ENCODE results near the gene CD79A.

The CD79A gene

GRCh38 chr19:41859213-41859617 is 17.9 kb upstream of the CD79A start:
- no peak for TF ChIP-seq CTCF (IDR thresholded peaks at IDR 0.05; ENCODE audit: extremely low read depth, missing control alignments)
- no peak for DNase-seq (ENCODE audit: low spot score)

DNA sequence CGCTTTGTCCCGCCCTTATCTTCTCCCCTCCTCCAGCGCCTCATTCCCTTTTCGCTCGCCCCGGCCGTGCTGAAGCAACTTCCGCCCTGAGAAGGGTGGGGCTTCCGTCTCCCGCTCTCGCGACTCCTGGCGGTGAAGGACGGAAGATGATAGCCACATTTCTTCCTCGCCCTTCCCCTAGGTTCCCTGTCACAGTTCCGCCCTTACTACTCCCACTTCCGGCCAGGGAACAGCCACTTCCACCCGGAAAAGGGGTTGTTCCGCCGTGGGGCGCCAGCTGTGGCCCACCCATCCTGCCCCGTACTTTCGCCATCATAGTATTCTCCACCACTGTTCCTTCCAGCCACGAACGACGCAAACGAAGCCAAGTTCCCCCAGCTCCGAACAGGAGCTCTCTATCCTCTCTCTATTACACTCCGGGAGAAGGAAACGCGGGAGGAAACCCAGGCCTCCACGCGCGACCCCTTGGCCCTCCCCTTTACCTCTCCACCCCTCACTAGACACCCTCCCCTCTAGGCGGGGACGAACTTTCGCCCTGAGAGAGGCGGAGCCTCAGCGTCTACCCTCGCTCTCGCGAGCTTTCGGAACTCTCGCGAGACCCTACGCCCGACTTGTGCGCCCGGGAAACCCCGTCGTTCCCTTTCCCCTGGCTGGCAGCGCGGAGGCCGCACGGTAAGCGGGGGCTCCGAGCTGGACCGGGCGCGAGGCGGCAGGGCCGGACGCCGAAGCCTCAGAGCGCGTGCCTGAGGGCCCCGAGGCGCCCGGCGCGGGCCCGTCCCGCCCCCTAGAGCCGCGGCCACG is 17.3 kb upstream of the CD79A start, which contains the start of gene RPS19:
Gene RPS19 (plus strand): TSS at position 638 of the 801 bp plus-strand sequence. CDS start 520 bp downstream, outside the sequence.
- TF ChIP-seq CTCF (IDR thresholded peaks at IDR 0.05; ENCODE audit: extremely low read depth, missing control alignments): no peak
- DNase-seq (ENCODE audit: low spot score): peak; percentile 97

DNA sequence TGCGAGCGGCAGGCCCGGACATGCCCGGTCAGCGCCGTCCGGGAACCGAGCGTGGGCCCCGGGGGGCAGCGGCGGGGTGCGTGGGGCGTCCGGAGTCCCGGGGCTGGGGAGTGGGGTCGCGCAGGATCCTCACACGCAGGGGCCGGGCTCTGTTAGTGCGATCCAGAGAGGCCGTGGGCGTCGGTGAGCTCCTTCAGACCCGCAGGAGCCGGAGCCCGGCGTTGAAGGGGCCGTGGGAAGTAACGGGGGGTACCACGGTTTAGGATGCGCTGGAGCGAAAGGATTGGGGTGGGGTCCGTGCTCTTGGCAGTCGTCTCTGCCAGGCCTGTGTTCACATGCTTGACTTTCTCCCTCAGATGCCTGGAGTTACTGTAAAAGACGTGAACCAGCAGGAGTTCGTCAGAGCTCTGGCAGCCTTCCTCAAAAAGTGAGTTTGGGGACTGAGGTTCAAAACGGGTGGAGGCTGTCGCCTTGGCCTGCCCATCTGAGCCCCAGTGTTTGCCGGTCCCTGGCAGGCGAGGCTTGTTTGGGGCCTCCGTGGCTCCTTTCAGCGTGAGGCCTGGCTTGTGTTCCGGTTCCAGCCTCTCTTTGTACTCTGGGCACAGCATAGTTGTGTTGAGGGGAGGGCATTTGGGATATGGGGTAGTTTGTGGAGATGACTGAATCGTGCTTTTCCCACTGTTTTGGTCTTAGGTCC is 16.5 kb upstream of the CD79A start:
- TF ChIP-seq CTCF (IDR thresholded peaks at IDR 0.05; ENCODE audit: extremely low read depth, missing control alignments): no peak
- DNase-seq (ENCODE audit: low spot score): no peak

DNA sequence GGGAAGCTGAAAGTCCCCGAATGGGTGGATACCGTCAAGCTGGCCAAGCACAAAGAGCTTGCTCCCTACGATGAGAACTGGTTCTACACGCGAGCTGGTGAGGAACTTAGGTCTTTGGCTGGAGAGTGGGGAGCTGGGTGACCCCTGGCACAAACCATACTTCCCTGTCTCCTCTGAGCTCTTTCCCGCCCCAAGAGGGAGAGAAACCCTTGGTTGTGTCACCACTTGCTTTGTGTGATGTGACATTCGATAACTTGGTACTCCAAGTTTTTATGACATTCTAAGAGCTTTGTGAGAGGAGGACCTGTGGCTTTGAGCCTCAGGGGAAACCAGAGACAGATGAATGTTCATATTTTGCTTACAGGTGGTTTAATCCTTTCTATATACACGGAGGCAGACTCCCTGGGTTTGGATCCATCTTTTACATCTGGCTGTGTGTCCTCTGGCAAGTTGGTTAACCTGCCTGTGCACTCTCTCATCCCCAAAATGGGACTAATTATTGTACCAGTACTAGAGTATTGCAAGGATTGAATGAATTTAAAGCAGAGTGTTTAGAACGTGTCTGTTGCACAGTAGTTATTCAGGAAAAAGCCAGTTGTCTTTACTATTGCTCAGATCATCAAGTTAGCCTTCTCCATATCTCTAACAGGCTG is 15.8 kb upstream of the CD79A start:
- TF ChIP-seq CTCF (IDR thresholded peaks at IDR 0.05; ENCODE audit: extremely low read depth, missing control alignments): no peak
- DNase-seq (ENCODE audit: low spot score): no peak

DNA sequence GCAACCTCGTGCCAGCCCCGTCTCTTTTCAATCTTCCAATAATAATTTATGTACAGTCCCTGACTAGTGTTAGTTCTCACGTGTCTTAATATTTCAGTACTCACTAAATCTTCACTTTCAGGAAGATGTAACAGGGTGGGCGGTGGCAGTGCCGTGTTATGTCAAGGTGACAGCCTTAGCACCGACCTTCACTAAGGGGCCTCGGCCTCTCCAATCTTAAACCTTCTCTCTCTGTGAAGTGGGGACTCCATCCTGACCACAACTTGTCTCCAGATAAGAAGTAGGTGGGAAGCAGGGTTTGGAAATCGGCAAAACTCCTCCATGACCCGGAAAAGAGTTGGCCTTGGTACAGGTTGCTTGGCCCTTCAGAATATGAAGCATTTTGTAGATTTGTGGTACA is 15.2 kb upstream of the CD79A start:
- TF ChIP-seq CTCF (IDR thresholded peaks at IDR 0.05; ENCODE audit: extremely low read depth, missing control alignments): no peak
- no peak for DNase-seq (ENCODE audit: low spot score)

GRCh38 chr19:41862445-41862986 is 14.6 kb upstream of the CD79A start:
- no peak for TF ChIP-seq CTCF (IDR thresholded peaks at IDR 0.05; ENCODE audit: extremely low read depth, missing control alignments)

More at GRCh38 chr19:41862445-41862986, 14.6 kb upstream of the CD79A start:
- no peak for DNase-seq (ENCODE audit: low spot score)
